Neural cell (in vitro differentiated cells): ENCODE measurements around the gene RAB6A. TPM values are rescaled to one million over a fixed set of nuclear protein-coding genes. Genes with fewer than 3 reads are reported as not detected.

Source experiments
- H2AFZ ChIP-seq: fragments of 200-600, 300-800 bp; sonication (generic), shearing (Covaris generic); 2 replicates; pipeline ENCODE4 v1.6.0; 2014; ENCODE audit warnings: low read depth, mild to moderate bottlenecking, antibody characterized with exemption, low read length, moderate library complexity
- H3F3A ChIP-seq: fragments of 200-600 bp; shearing (Covaris generic); 2 replicates; pipeline ENCODE4 v1.6.1; 2016; ENCODE audit warnings: mild to moderate bottlenecking, moderate library complexity, mixed read lengths, antibody characterized with exemption, low read length; ENCODE audit not compliant: insufficient read depth, poor library complexity, severe bottlenecking
- H3K27ac ChIP-seq: fragments of 200-600, 300-800 bp; sonication (generic), shearing (Covaris generic); 2 replicates; pipeline ENCODE4 v1.5.1; 2014; ENCODE audit warnings: mild to moderate bottlenecking, low read length, moderate library complexity
- H3K27me3 ChIP-seq: fragments of 300-800, 200-600 bp; sonication (generic), shearing (Covaris generic); 2 replicates; pipeline ENCODE4 v1.6.0; 2014; ENCODE audit warnings: mild to moderate bottlenecking, low read depth, low read length, moderate library complexity; ENCODE audit not compliant: insufficient read depth
- H3K36me3 ChIP-seq: fragments of 300-800, 200-600 bp; sonication (generic), shearing (Covaris generic); 2 replicates; pipeline ENCODE4 v1.5.1; 2014; ENCODE audit warnings: mild to moderate bottlenecking, antibody characterized with exemption, low read length, moderate library complexity; ENCODE audit not compliant: insufficient read depth
- H3K4me2 ChIP-seq: fragments of 300-800, 200-600 bp; sonication (generic), shearing (Covaris generic); 2 replicates; pipeline ENCODE4 v1.6.0; 2014; ENCODE audit warnings: mild to moderate bottlenecking, low read length
- H3K4me3 ChIP-seq: fragments of 300-800, 200-600 bp; sonication (generic), shearing (Covaris generic); 2 replicates; pipeline ENCODE4 v1.5.1; 2014; ENCODE audit warnings: mild to moderate bottlenecking, low read length, moderate library complexity
- H3K79me2 ChIP-seq: fragments of 200-600 bp; shearing (Covaris generic); replicated peaks from 2 replicates; pipeline ENCODE4 v1.6.0; 2014; ENCODE audit warnings: mild to moderate bottlenecking, low read length, moderate library complexity; ENCODE audit not compliant: insufficient read depth
- H3K9ac ChIP-seq: fragments of 300-800, 200-600 bp; sonication (generic), shearing (Covaris generic); 2 replicates; pipeline ENCODE4 v1.6.1; 2016; ENCODE audit warnings: mild to moderate bottlenecking, low read length, mixed read lengths
- H3K9me2 ChIP-seq: fragments of 200-600 bp; shearing (Covaris generic); 2 replicates; pipeline ENCODE4 v1.6.1; 2016; ENCODE audit warnings: mild to moderate bottlenecking, low read length, mixed read lengths; ENCODE audit not compliant: insufficient read depth
- H3K9me3 ChIP-seq: fragments of 200-600, 300-800 bp; sonication (generic), shearing (Covaris generic); 2 replicates; pipeline ENCODE4 v1.6.1; 2016; ENCODE audit warnings: mild to moderate bottlenecking, mixed run types, low read length, moderate library complexity, mixed read lengths
- H4K20me1 ChIP-seq: fragments of 200-600 bp; shearing (Covaris generic); 2 replicates; pipeline ENCODE4 v1.6.1; 2016; ENCODE audit warnings: mild to moderate bottlenecking, mixed run types; ENCODE audit not compliant: insufficient read depth
- EP300 ChIP-seq: fragments of 450-650 bp; conservative IDR thresholded peaks from 2 replicates; pipeline ENCODE4 v1.6.1; 2014; ENCODE audit warnings: antibody characterized with exemption, mild to moderate bottlenecking, moderate library complexity; ENCODE audit not compliant: poor library complexity, severe bottlenecking
- EZH2 ChIP-seq: fragments of 200-600, 300-800 bp; shearing (Covaris generic), sonication (generic); IDR thresholded peaks from 2 replicates; pipeline ENCODE4 v1.6.1; 2014; ENCODE audit warnings: antibody characterized with exemption, low read length, borderline replicate concordance, mild to moderate bottlenecking; ENCODE audit not compliant: insufficient read depth, poor library complexity, severe bottlenecking
- MXI1 ChIP-seq: fragments of 450-650 bp; conservative IDR thresholded peaks from 2 replicates; pipeline ENCODE4 v1.6.1; 2014; ENCODE audit warnings: antibody characterized with exemption, mild to moderate bottlenecking; ENCODE audit not compliant: poor library complexity, severe bottlenecking
- POLR2AphosphoS5 ChIP-seq: IDR thresholded peaks from 2 replicates; pipeline ENCODE4 v1.6.1; 2012
- RAD21 ChIP-seq: fragments of 450-650 bp; conservative IDR thresholded peaks from 2 replicates; pipeline ENCODE4 v1.6.1; 2014; ENCODE audit warnings: antibody characterized with exemption, mild to moderate bottlenecking, moderate library complexity
- REST ChIP-seq: IDR thresholded peaks from 2 replicates; pipeline ENCODE4 v1.6.1; 2012; ENCODE audit warnings: borderline replicate concordance
- SMC3 ChIP-seq: fragments of 450-650 bp; conservative IDR thresholded peaks from 2 replicates; pipeline ENCODE4 v1.6.1; 2014; ENCODE audit warnings: antibody characterized with exemption, mild to moderate bottlenecking, moderate library complexity; ENCODE audit not compliant: poor library complexity
- TAF1 ChIP-seq: IDR thresholded peaks from 2 replicates; pipeline ENCODE4 v1.6.1; 2012; ENCODE audit warnings: low read depth
- polyA plus RNA-seq: library from polyadenylated mRNA; depleted of rRNA; stranded (reverse); fragments of >200 nt; gene quantifications from 2 replicates; pipeline ENCODE4 v1.2.3, GENCODE V29; 2014
- TF ChIP-seq, protein P1 (sequence below): fragments of 450-650 bp; IDR thresholded peaks from 2 replicates; pipeline ENCODE4 v1.5.1; 2014; ENCODE audit warnings: antibody characterized with exemption, mild to moderate bottlenecking, moderate library complexity; ENCODE audit not compliant: poor library complexity, severe bottlenecking

The RAB6A gene
- polyA plus RNA-seq, 1 donor from 2014 or later, result 155 TPM

- H3K4me3 ChIP-seq, result no peak overlapping the region
- no peaks in the 10 kb centered on the region for H3K9me3 ChIP-seq
- no peaks in the 10 kb centered on the region for H3K27me3 ChIP-seq
- H3F3A ChIP-seq, result no peaks in the 10 kb centered on the region
- no peaks in the 10 kb centered on the region for H3K36me3 ChIP-seq
- no peaks in the 10 kb centered on the region for H3K9me2 ChIP-seq
- no peak overlapping the region for H3K9ac ChIP-seq
- H2AFZ ChIP-seq, result no peak overlapping the region
- H4K20me1 ChIP-seq, result no peaks in the 10 kb centered on the region
- no peak overlapping the region for H3K27ac ChIP-seq
- H3K4me2 ChIP-seq, result no peak overlapping the region
- no peaks in the 10 kb centered on the region for H3K79me2 ChIP-seq
- TF ChIP-seq MXI1, result no peak
- TF ChIP-seq REST, result no peak
- TF ChIP-seq SMC3, result no peak
- no peak for TF ChIP-seq TAF1
- no peak for TF ChIP-seq RAD21
- TF ChIP-seq EZH2, result no peak
- TF ChIP-seq, protein P1, sequence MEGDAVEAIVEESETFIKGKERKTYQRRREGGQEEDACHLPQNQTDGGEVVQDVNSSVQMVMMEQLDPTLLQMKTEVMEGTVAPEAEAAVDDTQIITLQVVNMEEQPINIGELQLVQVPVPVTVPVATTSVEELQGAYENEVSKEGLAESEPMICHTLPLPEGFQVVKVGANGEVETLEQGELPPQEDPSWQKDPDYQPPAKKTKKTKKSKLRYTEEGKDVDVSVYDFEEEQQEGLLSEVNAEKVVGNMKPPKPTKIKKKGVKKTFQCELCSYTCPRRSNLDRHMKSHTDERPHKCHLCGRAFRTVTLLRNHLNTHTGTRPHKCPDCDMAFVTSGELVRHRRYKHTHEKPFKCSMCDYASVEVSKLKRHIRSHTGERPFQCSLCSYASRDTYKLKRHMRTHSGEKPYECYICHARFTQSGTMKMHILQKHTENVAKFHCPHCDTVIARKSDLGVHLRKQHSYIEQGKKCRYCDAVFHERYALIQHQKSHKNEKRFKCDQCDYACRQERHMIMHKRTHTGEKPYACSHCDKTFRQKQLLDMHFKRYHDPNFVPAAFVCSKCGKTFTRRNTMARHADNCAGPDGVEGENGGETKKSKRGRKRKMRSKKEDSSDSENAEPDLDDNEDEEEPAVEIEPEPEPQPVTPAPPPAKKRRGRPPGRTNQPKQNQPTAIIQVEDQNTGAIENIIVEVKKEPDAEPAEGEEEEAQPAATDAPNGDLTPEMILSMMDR, result no peak
- TF ChIP-seq EP300, result no peak
- no peak for TF ChIP-seq POLR2AphosphoS5
Observed at GRCh38 chr11:73641668-73642067, 119.2 kb downstream of the RAB6A start.

DNA sequence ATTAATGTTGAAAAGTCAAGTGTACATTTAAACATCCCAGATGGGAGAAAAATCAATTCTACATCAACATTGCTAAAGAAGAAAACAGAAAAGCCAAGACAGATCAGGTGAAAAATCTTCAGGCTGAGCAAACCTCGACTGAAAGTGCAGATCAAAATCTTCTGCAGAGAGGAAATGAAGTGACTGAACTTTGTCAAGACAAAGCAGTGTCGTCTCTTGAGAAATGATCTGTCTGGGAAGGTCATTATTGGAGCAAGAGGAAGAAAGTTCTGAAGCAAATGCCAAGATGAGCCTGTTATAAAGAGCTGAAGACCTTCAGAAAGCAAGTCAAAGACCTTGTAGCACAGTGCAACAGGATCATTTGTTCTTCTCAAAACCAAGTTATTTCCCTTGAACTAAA lies 120.3 kb downstream of the RAB6A start:
- Histone ChIP-seq H3K4me2 (no peak overlapping the region), H3K27me3 (no peaks in the 10 kb centered on the region), H3K79me2 (no peaks in the 10 kb centered on the region), H3K27ac (no peak overlapping the region), H3K36me3 (no peaks in the 10 kb centered on the region), H3K9me3 (no peaks in the 10 kb centered on the region), H4K20me1 (no peaks in the 10 kb centered on the region), H3K4me3 (no peak overlapping the region), H2AFZ (no peak overlapping the region), H3F3A (no peaks in the 10 kb centered on the region), H3K9me2 (no peaks in the 10 kb centered on the region), H3K9ac (no peak overlapping the region)
- TF ChIP-seq REST, result no peak
- no peak for TF ChIP-seq SMC3
- TF ChIP-seq MXI1, result no peak
- TF ChIP-seq TAF1, result no peak
- TF ChIP-seq EZH2, result no peak
- TF ChIP-seq, protein P1, result no peak
- no peak for TF ChIP-seq EP300
- TF ChIP-seq POLR2AphosphoS5, result no peak
- no peak for TF ChIP-seq RAD21
